ENCODE measurements around the gene SEZ6L.

Gene SEZ6L

DNA sequence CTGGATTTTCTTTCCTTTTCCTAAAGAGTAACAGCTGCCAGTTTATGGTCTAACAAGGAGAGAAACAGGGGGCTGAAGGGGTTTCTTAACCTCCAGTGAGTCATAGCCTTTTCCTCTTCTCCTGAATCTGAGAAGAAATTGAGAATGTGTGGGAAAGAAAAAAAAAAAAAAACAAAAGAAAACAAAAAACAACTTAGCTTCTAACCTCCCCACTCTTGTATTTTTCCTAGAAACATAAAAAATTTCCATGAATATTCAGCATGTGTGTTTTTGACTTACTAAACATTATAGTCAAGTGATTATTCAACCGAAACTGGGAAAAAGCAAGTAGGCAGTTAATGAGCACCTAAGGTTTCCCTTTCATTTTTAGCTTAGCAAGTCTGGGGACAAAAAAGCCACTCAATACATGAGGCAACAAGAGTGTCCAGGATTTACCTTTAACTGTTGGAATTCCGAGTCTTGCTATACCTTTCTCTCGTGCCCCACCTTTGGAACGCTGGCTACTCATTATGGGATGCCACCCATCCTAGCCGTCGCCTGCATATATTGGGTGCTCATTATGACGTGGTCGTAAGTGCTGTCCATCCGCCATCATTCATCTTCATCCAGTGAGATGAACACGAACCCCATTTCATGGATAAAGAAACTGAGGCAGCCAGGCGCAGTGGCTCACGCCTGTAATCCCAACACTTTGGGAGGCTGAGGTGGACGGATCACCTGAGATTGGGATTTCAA is 262.2 kb downstream of the SEZ6L start:
- no peak for DNase-seq

DNA sequence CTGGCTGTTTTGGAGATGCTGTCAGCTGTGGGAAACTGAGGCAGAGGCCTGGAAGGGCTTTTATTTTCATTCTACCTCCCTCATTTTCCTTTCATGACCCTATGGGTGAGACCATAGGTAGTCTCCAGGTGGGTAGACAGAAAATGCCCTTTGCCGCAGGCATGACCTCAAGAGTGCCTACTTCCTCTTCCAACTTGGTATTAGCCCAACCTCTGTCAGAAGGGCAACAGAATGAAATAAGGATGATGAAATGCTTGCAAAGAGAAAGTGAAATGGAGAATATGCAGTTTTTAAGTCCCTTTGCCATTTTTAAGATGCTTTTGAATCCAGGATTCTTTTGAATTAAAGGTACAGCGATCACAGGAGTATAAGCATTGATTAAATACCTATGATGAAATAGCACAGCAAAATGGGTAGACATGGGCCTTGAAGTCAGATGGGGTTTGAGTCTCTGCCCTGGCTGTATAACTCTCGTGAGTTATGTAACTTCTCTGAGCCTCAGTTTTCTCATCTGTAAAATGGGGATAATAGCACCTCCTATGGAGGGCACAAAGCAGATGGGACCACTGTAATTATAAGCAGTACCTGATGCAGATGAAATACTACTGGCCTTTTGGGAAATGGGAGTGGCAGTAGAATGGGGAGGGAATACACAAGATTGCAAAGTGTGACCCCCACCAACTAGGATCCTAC is 263.5 kb downstream of the SEZ6L start:
- no peak for DNase-seq

Data from stimulated activated CD4-positive, alpha-beta T cell treated with anti-CD3 and anti-CD28 coated beads, Interleukin-12 subunit alpha, Interleukin-12 subunit beta, amount 100 ng/mL, for 4 hours (primary cell).